Testis (tissue), 2 donors: ENCODE measurements around the gene POC1B.

Source experiments
- POLR2A ChIP-seq: fragments of 450-650 bp; IDR thresholded peaks from one replicate; pipeline ENCODE4 v1.6.1; 2017; ENCODE audit warnings: antibody characterized with exemption, mild to moderate bottlenecking, moderate library complexity
- TF ChIP-seq, protein P1 (sequence below), 3 experiments: fragments of 450-650 bp in 2 of 3; fragments of 200-600 bp in 1 of 3; sonication (generic) in 1 of 3; IDR thresholded peaks; one replicate each; pipeline ENCODE4 v1.5.1; 2016 to 2019; ENCODE audit warnings: antibody characterized with exemption in 3 of 3, mild to moderate bottlenecking in 2 of 3, moderate library complexity in 1 of 3

DNA sequence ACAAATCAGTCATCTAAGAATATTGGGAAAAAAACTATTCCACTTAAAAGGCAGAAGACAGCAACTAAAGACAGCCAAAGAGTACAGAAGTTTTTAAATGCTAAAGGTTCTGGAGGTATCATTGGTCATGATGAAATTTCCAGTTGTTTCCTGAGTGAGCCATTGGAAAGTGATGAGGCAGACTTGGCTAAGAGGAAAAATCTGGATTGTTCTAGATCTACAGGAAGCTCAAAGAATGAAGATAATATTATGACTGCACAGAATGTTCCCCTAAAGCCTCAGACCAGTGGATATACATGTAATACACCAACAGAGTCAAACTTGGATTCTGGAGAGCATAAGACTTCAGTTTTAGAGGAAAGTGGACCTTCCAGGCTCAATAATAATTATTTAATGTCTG, 24.1 kb downstream of the POC1B start:
- TF ChIP-seq, protein P1, sequence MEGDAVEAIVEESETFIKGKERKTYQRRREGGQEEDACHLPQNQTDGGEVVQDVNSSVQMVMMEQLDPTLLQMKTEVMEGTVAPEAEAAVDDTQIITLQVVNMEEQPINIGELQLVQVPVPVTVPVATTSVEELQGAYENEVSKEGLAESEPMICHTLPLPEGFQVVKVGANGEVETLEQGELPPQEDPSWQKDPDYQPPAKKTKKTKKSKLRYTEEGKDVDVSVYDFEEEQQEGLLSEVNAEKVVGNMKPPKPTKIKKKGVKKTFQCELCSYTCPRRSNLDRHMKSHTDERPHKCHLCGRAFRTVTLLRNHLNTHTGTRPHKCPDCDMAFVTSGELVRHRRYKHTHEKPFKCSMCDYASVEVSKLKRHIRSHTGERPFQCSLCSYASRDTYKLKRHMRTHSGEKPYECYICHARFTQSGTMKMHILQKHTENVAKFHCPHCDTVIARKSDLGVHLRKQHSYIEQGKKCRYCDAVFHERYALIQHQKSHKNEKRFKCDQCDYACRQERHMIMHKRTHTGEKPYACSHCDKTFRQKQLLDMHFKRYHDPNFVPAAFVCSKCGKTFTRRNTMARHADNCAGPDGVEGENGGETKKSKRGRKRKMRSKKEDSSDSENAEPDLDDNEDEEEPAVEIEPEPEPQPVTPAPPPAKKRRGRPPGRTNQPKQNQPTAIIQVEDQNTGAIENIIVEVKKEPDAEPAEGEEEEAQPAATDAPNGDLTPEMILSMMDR (IDR thresholded peaks at IDR 0.05), result no peak
- no peak for TF ChIP-seq POLR2A
